ENCODE data around the gene MDH1. TPM values are rescaled to one million over a fixed set of nuclear protein-coding genes. Genes with fewer than 3 reads are reported as not detected.

The MDH1 gene
- total RNA-seq, 2 experiments from 2014 or later = 190 to 222 TPM

DNA sequence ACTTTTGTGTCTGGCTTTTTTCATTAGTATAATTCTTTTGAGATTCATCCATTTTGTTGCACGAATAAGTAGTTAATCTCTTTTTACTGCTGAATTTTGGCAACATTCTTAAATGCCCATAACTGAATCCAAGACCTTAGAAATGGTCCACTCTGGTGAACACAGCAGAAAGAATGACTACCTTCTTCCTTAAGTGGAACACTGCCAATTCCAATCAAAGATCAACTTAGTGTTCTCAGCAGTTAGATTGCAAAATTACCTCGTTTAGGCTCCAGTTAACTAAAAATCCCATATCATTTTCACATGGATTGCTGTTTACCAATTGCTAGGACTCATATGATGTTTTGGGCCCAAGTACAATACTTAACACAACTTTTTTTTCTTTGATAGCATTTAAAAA, 59.9 kb downstream of the MDH1 start:
- DNase-seq (ENCODE audit: low spot score) = no peak

DNA sequence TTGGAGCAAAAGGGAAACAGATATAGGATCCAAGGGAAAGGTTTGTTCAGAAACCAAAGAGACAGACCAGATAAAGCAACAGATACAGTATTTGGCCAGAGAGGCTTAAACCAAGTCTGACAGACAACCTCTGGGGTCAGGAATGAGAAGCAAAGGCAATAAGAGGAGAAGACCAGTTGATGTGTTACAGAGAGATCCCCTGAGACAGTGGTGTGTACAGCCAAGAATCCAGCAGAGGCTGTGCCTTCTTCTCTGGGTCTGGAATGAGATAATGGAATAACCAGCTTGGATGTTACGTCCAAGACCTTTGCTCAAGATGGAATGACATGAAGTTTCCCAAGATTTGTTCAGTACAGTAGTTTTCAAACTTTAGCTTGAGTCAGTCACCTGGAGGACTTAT, 61.1 kb downstream of the MDH1 start:
- Histone ChIP-seq H2AFZ (ENCODE audit: low read length) (no peak overlapping the region), H3K9me2 (ENCODE audit: insufficient read depth, low read length) (no peaks in the 10 kb centered on the region), H3K27ac (ENCODE audit: low read depth, low read length, poor library complexity, severe bottlenecking) (no peak overlapping the region), H3K4me2 (ENCODE audit: low read length) (no peak overlapping the region), H4K20me1 (ENCODE audit: insufficient read depth, low read length) (no peaks in the 10 kb centered on the region), H3K4me3 (ENCODE audit: low read depth, low read length, poor library complexity, severe bottlenecking) (no peak overlapping the region), H3K9me3 (ENCODE audit: low read length) (no peaks in the 10 kb centered on the region), H3K36me3 (ENCODE audit: insufficient read depth, low read length) (no peaks in the 10 kb centered on the region), H3K4me1 (ENCODE audit: insufficient read depth, low read length, poor library complexity, severe bottlenecking) (no peaks in the 10 kb centered on the region), H3K79me2 (ENCODE audit: insufficient read depth, low read depth, low read length) (no peaks in the 10 kb centered on the region)
- TF ChIP-seq, protein P1, sequence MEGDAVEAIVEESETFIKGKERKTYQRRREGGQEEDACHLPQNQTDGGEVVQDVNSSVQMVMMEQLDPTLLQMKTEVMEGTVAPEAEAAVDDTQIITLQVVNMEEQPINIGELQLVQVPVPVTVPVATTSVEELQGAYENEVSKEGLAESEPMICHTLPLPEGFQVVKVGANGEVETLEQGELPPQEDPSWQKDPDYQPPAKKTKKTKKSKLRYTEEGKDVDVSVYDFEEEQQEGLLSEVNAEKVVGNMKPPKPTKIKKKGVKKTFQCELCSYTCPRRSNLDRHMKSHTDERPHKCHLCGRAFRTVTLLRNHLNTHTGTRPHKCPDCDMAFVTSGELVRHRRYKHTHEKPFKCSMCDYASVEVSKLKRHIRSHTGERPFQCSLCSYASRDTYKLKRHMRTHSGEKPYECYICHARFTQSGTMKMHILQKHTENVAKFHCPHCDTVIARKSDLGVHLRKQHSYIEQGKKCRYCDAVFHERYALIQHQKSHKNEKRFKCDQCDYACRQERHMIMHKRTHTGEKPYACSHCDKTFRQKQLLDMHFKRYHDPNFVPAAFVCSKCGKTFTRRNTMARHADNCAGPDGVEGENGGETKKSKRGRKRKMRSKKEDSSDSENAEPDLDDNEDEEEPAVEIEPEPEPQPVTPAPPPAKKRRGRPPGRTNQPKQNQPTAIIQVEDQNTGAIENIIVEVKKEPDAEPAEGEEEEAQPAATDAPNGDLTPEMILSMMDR (conservative IDR thresholded peaks at IDR 0.05; ENCODE audit: low read length) = no peak
- no peak for TF ChIP-seq EZH2phosphoT487 (IDR thresholded peaks at IDR 0.05; ENCODE audit: borderline replicate concordance, low read depth, low read length)
- ChIA-PET POLR2A (no interaction called here), CTCF (ENCODE audit: unreplicated experiment) (no interaction called here)
- BruUV-seq (replicated peaks) = no TSS peak
- DNase-seq (ENCODE audit: low spot score) = no peak
- intact Hi-C loops (cut with micrococcal nuclease; ENCODE audit: unreplicated experiment) = no loop called here

More for the DNA sequence above, 59.9 kb downstream of the MDH1 start:
- Histone ChIP-seq H4K20me1 (ENCODE audit: insufficient read depth, low read length) (no peaks in the 10 kb centered on the region), H3K4me3 (ENCODE audit: low read depth, low read length, poor library complexity, severe bottlenecking) (no peak overlapping the region), H2AFZ (ENCODE audit: low read length) (no peak overlapping the region), H3K4me1 (ENCODE audit: insufficient read depth, low read length, poor library complexity, severe bottlenecking) (no peaks in the 10 kb centered on the region), H3K4me2 (ENCODE audit: low read length) (no peak overlapping the region), H3K9me2 (ENCODE audit: insufficient read depth, low read length) (no peaks in the 10 kb centered on the region), H3K9me3 (ENCODE audit: low read length) (no peaks in the 10 kb centered on the region), H3K27ac (ENCODE audit: low read depth, low read length, poor library complexity, severe bottlenecking) (no peak overlapping the region), H3K79me2 (ENCODE audit: insufficient read depth, low read depth, low read length) (no peaks in the 10 kb centered on the region), H3K36me3 (ENCODE audit: insufficient read depth, low read length) (no peaks in the 10 kb centered on the region)
- CTCF ChIA-PET (ENCODE audit: unreplicated experiment) = no interaction called here
- POLR2A ChIA-PET = no interaction called here
- no peak for TF ChIP-seq EZH2phosphoT487 (IDR thresholded peaks at IDR 0.05; ENCODE audit: borderline replicate concordance, low read depth, low read length)
- TF ChIP-seq, protein P1 (conservative IDR thresholded peaks at IDR 0.05; ENCODE audit: low read length) = no peak
- intact Hi-C loops (cut with micrococcal nuclease; ENCODE audit: unreplicated experiment) = no loop called here
- no TSS peak for BruUV-seq (replicated peaks)

DNA sequence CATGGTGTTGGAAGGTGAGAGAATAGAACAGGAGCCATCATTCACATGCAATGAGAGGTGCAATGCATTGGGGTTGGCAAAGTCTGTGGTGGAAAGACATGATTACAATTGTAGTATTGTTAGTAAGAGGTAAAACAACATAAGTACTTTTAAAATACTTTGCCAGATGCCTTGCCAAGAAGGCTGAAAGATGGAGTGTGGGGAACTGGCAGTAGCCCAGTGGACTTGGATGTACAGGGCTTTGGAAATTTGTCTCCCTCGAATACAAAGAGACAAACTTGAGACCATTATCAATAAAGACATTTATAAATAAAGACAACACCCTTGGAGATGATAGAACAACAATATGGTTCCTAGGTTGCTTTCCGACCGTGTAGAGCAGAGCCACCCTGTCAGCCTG, 62.0 kb downstream of the MDH1 start:
- no peaks in the 10 kb centered on the region for H3K9me3 ChIP-seq (ENCODE audit: low read length)
- no peaks in the 10 kb centered on the region for H3K36me3 ChIP-seq (ENCODE audit: insufficient read depth, low read length)
- H3K4me1 ChIP-seq (ENCODE audit: insufficient read depth, low read length, poor library complexity, severe bottlenecking) = no peaks in the 10 kb centered on the region
- no peaks in the 10 kb centered on the region for H3K9me2 ChIP-seq (ENCODE audit: insufficient read depth, low read length)
- H3K79me2 ChIP-seq (ENCODE audit: insufficient read depth, low read depth, low read length) = no peaks in the 10 kb centered on the region
- DNase-seq (ENCODE audit: low spot score) = no peak
- H3K27ac ChIP-seq (ENCODE audit: low read depth, low read length, poor library complexity, severe bottlenecking) = no peak overlapping the region
- ChIA-PET POLR2A (no interaction called here), CTCF (ENCODE audit: unreplicated experiment) (no interaction called here)
- intact Hi-C loops (cut with micrococcal nuclease; ENCODE audit: unreplicated experiment) = no loop called here
- no peak overlapping the region for H2AFZ ChIP-seq (ENCODE audit: low read length)
- TF ChIP-seq EZH2phosphoT487 (IDR thresholded peaks at IDR 0.05; ENCODE audit: borderline replicate concordance, low read depth, low read length) = no peak
- TF ChIP-seq, protein P1 (conservative IDR thresholded peaks at IDR 0.05; ENCODE audit: low read length) = no peak
- no peak overlapping the region for H3K4me2 ChIP-seq (ENCODE audit: low read length)
- no peaks in the 10 kb centered on the region for H4K20me1 ChIP-seq (ENCODE audit: insufficient read depth, low read length)
- no TSS peak for BruUV-seq (replicated peaks)
- H3K4me3 ChIP-seq (ENCODE audit: low read depth, low read length, poor library complexity, severe bottlenecking) = no peak overlapping the region
